PFSK-1 (cell line): Measurements from ENCODE around the gene KMT5B.

Experiments used
- FOXP2 ChIP-seq: optimal IDR thresholded peaks from 2 replicates; pipeline ENCODE3; 2011; ENCODE audit warnings: borderline replicate concordance, control low read depth, inconsistent platforms; ENCODE audit not compliant: insufficient read depth; ENCODE audit errors: extremely low read length, extremely low read depth
- SIN3A ChIP-seq: IDR thresholded peaks from 2 replicates; pipeline ENCODE4 v1.6.1; 2012; ENCODE audit warnings: mild to moderate bottlenecking, low read length, moderate library complexity, borderline replicate concordance; ENCODE audit not compliant: insufficient read depth

DNA sequence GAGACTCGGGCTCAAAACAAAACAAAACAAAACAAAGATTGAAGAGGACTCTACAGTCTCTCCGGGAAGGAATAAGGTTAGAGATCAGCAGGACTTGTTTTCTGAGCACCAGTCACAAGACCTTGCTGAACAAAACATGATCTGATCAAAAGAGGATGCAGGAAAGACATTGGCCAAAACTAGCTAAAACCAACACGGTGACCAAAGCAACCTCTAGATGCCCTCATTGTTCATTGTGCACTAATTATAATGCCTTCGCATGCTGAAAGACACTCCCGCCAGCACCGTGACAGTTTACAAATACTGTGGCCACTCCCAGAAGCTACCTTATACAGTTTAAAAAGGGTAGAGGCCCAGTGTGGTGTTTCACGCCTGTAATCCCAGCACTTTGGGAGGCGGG is 76.2 kb downstream of the KMT5B start:
- TF ChIP-seq SIN3A (no peak), FOXP2 (no peak)
